ENCODE results near the gene PAFAH1B2. TPM values are rescaled to one million over a fixed set of nuclear protein-coding genes. Genes with fewer than 3 reads are reported as not detected.

The PAFAH1B2 gene
- total and polyA plus RNA-seq, 2 of the 8 experiments (the other 6 are each of a cell fraction or from before 2014, with no cell fraction given), result 38.2 to 161 TPM

DNA sequence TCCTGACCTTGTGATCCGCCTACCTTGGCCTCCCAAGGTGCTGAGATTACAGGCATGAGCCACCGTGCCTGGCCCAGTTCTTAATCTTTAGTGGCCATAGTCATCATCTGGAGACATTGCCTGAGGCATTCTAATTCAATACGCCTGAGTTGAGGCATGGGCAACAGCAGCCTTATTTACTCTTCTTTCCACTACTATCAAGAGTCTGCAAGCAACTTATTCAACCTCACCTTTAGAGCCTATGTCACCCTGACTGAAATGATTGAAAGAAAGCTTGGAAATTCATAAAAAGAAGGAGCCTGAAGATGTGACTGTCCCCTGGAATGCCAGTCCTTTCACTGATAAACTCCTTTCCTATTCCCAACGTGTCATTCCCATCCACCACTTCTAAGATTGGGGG is 15.8 kb upstream of the PAFAH1B2 start:
- Histone ChIP-seq H2BK12ac (ENCODE audit: low read depth, low read length) (no peak overlapping the region), H3K18ac (ENCODE audit: extremely low read depth, low read length) (no peak overlapping the region), H3K4me1 (replicated peaks in 1 of 4; ENCODE audit: control insufficient read depth in 3 of 4, insufficient read depth in 4 of 4, low read length in 3 of 4) (no peaks in the 10 kb centered on the region), H4K20me1 (replicated peaks in 1 of 2; ENCODE audit: control insufficient read depth in 1 of 2, insufficient read depth in 2 of 2, low read length in 2 of 2) (no peaks in the 10 kb centered on the region), H3K36me3 (ENCODE audit: control insufficient read depth in 2 of 4, insufficient read depth in 4 of 4, low read length in 3 of 4) (no peaks in the 10 kb centered on the region), H3K79me1 (ENCODE audit: low read depth, low read length) (no peaks in the 10 kb centered on the region), H2BK15ac (ENCODE audit: low read length) (no peak overlapping the region), H4K8ac (ENCODE audit: extremely low read depth, insufficient read depth, low read length) (no peak overlapping the region), H3K23ac (ENCODE audit: insufficient read length) (no peak overlapping the region), H3K56ac (replicated peaks; ENCODE audit: insufficient read length, low read depth, low read length) (no peak overlapping the region), H2BK5ac (ENCODE audit: low read depth, low read length) (no peak overlapping the region), H3K27ac (ENCODE audit: low read depth, low read length) (no peak overlapping the region), H3K4me3 (ENCODE audit: extremely low read depth in 1 of 4, insufficient read depth in 2 of 4, low read depth in 3 of 4, low read length in 4 of 4) (no peak overlapping the region), H3K9me3 (ENCODE audit: insufficient read depth in 2 of 2, low read depth in 1 of 2, low read length in 1 of 2) (no peaks in the 10 kb centered on the region), H2AFZ (ENCODE audit: low read length) (no peak overlapping the region), H2BK20ac (ENCODE audit: low read length) (no peak overlapping the region), H4K5ac (ENCODE audit: insufficient read length, low read depth, low read length) (no peak overlapping the region), H3K9ac (replicated peaks in 1 of 4; ENCODE audit: extremely low read depth in 1 of 4, low read depth in 3 of 4, low read length in 3 of 4) (no peak overlapping the region), H3K79me2 (ENCODE audit: control insufficient read depth in 1 of 2, insufficient read depth in 2 of 2, low read length in 2 of 2) (no peaks in the 10 kb centered on the region), H3K14ac (ENCODE audit: insufficient read length) (no peak overlapping the region), H3K4ac (replicated peaks; ENCODE audit: insufficient read length, low read depth, low read length) (no peak overlapping the region), H3K23me2 (ENCODE audit: low read depth, low read length) (no peaks in the 10 kb centered on the region), H2AK5ac (ENCODE audit: low read depth, low read length) (no peak overlapping the region), H2BK120ac (replicated peaks; ENCODE audit: low read depth, low read length) (no peak overlapping the region), H3K4me2 (ENCODE audit: insufficient read depth in 1 of 2, low read depth in 2 of 2, low read length in 2 of 2) (no peak overlapping the region), H4K91ac (replicated peaks; ENCODE audit: insufficient read length, low read length) (no peak overlapping the region), H3K27me3 (replicated peaks in 1 of 4; ENCODE audit: control insufficient read depth in 3 of 4, extremely low read depth in 1 of 4, insufficient read depth in 3 of 4, low read length in 3 of 4) (no peaks in the 10 kb centered on the region)
- FAIRE-seq, result no peak
- ChIA-PET CTCF (ENCODE audit: partially characterized antibody) (interaction anchor here (0.6 to 1.9 kb wide), 3 partner anchors 12 to 292 kb away, joined by 4 to 5 read pairs (median 5); no protein-coding TSS in a partner anchor), POLR2A (ENCODE audit: partially characterized antibody) (interaction anchor here (1.0 to 1.9 kb wide), 2 partner anchors 15 to 17 kb away, joined by 3 to 4 read pairs; partner anchors contain the start of gene PAFAH1B2)
- no peak for DNase-seq (ENCODE audit: low read depth in 1 of 2, low spot score in 2 of 2)
- WGBS, 2 experiments (ENCODE audit: extremely low coverage in 1 of 2, insufficient coverage in 1 of 2, insufficient read length in 1 of 2, insufficient replicate concordance in 2 of 2, low coverage in 1 of 2, low lambda C conversion rate in 2 of 2, missing lambda C conversion rate in 1 of 2), result 88% methylated on average over 4 of the region's 4 CpGs; no CpG with 5 or more reads in 1 of the 2 experiments
- TF ChIP-seq TAF1 (IDR thresholded peaks at IDR 0.05; ENCODE audit: low read depth, low read length) (no peak), HDAC6 (IDR thresholded peaks at IDR 0.05; ENCODE audit: low read depth, low read length) (no peak), EZH2 (IDR thresholded peaks at IDR 0.05; ENCODE audit: low read depth, low read length, severe bottlenecking) (no peak), SP4 (IDR thresholded peaks at IDR 0.05; ENCODE audit: low read length) (no peak), CEBPB (IDR thresholded peaks at IDR 0.05; ENCODE audit: low read depth, low read length) (no peak), TBP (IDR thresholded peaks at IDR 0.05; ENCODE audit: low read depth, low read length) (no peak), PHF8 (conservative IDR thresholded peaks at IDR 0.05; ENCODE audit: low read depth, low read length) (no peak), ASH2L (IDR thresholded peaks at IDR 0.05; ENCODE audit: low read length) (no peak), CREB1 (IDR thresholded peaks at IDR 0.05) (no peak), YY1 (IDR thresholded peaks at IDR 0.05; ENCODE audit: low read depth, low read length) (no peak), SIRT6 (IDR thresholded peaks at IDR 0.05; ENCODE audit: low read length) (no peak), RXRA (IDR thresholded peaks at IDR 0.05; ENCODE audit: insufficient read depth, low read depth, low read length) (no peak)

Data from H1 (cell line).